SU-DHL-6 (cell line): ENCODE measurements around the gene MRPS22.
"Not testable (repeated sequence)": the region's sequence is repeated elsewhere in the genome, so short reads cannot be mapped to it uniquely, and the experiment has no call there.

Source experiments
- EZH2phosphoT487 ChIP-seq: fragments of 200-600 bp; sonication (generic), shearing (Covaris generic); conservative IDR thresholded peaks from 2 replicates; pipeline ENCODE4 v1.6.1; 2018; ENCODE audit warnings: mild to moderate bottlenecking, antibody characterized with exemption, low read length, moderate library complexity, mixed read lengths
- TF ChIP-seq, protein P1 (sequence below): fragments of 200-600 bp; sonication (generic); IDR thresholded peaks from one replicate; pipeline ENCODE4 v1.5.1; 2017; ENCODE audit warnings: antibody characterized with exemption, mild to moderate bottlenecking, low read length, moderate library complexity; ENCODE audit not compliant: insufficient read depth, poor library complexity, severe bottlenecking

DNA sequence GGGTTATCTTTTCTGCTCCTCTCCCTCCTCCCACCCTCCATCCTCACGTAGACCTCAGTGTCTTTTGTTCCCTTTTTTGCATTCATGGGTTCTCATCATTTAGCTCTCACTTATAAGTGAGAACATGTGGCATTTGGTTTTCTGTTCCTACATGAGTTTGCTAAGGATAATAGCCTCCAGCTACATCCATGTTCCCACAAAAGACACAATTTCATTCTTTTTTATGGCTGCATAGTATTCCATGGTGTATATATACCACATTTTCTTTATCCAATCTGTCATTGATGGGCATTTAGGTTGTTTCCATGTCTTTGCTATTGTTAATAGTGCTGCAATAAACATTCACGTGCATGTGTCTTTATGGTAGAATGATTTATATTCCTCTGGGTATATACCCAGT lies 57.3 kb downstream of the MRPS22 start:
- TF ChIP-seq, protein P1, sequence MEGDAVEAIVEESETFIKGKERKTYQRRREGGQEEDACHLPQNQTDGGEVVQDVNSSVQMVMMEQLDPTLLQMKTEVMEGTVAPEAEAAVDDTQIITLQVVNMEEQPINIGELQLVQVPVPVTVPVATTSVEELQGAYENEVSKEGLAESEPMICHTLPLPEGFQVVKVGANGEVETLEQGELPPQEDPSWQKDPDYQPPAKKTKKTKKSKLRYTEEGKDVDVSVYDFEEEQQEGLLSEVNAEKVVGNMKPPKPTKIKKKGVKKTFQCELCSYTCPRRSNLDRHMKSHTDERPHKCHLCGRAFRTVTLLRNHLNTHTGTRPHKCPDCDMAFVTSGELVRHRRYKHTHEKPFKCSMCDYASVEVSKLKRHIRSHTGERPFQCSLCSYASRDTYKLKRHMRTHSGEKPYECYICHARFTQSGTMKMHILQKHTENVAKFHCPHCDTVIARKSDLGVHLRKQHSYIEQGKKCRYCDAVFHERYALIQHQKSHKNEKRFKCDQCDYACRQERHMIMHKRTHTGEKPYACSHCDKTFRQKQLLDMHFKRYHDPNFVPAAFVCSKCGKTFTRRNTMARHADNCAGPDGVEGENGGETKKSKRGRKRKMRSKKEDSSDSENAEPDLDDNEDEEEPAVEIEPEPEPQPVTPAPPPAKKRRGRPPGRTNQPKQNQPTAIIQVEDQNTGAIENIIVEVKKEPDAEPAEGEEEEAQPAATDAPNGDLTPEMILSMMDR: not testable (repeated sequence)
- TF ChIP-seq EZH2phosphoT487: not testable (repeated sequence)
